ENCODE measurements around the gene C2CD4A. TPM values are rescaled to one million over a fixed set of nuclear protein-coding genes. Genes with fewer than 3 reads are reported as not detected.

Gene C2CD4A
- total RNA-seq, 1 experiment from 2014 or later: not detected

GRCh38 chr15:62112616-62113593, 46.1 kb downstream of the C2CD4A start:
- in situ Hi-C loops (cut with HindIII; ENCODE audit: low pct_unique_long_range_greater_than_20kb, low sequenced_read_pairs): no loop called here
- peak; percentile 70 for DNase-seq (ENCODE audit: low read depth, low spot score)

GRCh38 chr15:62115847-62116246, 49.1 kb downstream of the C2CD4A start:
- in situ Hi-C loops (cut with HindIII; ENCODE audit: low pct_unique_long_range_greater_than_20kb, low sequenced_read_pairs): no loop called here
- DNase-seq (ENCODE audit: low read depth, low spot score): no peak

DNA sequence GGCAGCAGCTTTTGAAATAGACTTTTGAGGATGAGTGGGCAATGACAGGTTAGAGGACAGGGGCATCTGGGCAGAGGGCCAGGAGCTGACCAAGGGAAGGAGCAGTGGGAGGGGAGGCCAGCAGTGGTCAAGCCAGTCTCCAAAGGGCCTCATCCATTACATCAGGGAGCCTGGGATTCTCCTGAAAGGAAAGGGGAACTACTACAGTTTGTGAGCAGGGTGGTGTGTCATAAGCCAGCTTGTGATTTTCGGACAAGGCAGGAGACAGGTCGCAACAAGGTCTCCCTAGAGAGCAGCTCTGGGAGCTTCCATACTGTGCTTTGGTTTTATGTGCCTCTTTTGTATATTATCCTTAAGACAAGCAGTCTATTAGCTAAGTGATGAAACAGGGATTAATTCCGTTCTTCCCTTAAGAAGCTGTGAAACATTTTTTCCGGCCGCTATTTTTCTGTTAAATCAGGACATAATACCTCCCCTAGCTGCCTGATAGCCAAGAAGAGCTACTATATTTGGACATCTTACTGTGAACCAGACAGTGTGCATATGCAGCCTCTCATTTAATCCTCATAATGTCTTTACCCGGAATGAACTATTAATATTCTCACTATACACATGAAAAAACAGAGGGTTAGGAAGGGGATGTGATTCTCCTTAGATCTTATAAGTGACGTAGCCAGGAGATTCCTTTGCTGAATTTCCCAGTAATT, 51.9 kb downstream of the C2CD4A start:
- no peak for DNase-seq (ENCODE audit: low read depth, low spot score)
- in situ Hi-C loops (cut with HindIII; ENCODE audit: low pct_unique_long_range_greater_than_20kb, low sequenced_read_pairs): no loop called here

GRCh38 chr15:62119227-62119864, 52.6 kb downstream of the C2CD4A start:
- in situ Hi-C loops (cut with HindIII; ENCODE audit: low pct_unique_long_range_greater_than_20kb, low sequenced_read_pairs): no loop called here
- DNase-seq (ENCODE audit: low read depth, low spot score): peak; percentile 54

DNA sequence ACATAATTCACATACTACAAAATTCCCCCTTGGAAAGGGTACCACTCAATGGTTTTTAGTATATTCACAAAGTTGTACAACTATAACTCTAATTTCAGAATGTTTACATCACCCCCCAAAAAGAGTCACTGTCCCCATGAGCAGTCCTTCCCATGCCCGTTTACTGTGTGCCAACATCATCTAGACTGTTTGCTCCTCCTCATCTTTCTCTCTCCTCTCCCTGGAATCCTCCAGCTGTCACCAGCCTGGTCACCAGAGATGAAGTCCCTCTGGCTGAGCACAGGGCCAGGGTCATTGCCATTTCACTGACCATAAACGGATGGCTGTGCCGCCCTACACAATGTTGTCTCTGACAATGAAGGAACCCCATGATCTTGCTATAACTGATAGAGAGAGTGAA, 53.1 kb downstream of the C2CD4A start:
- in situ Hi-C loops (cut with HindIII; ENCODE audit: low pct_unique_long_range_greater_than_20kb, low sequenced_read_pairs): no loop called here
- DNase-seq (ENCODE audit: low read depth, low spot score): no peak

Other genes with a start within 250 kb of the C2CD4A start
- gene VPS13C, start 6.5 kb upstream of the C2CD4A start, total RNA-seq (2014; rRNA removed; shearing (Covaris generic)): 30.3 and 31.5 TPM in 2 replicates
- not detected in 2 replicates for gene C2CD4B, start 98.3 kb downstream of the C2CD4A start, total RNA-seq (2014; rRNA removed; shearing (Covaris generic))